Right lobe of liver (tissue), 6 donors: ENCODE data around the gene ASB9. TPM values are rescaled to one million over a fixed set of nuclear protein-coding genes. Genes with fewer than 3 reads are reported as not detected.
A peak's percentile ranks its signal among the peaks of the same experiment; 100 is the strongest.

Source experiments
- ATAC-seq, 4 donors: fragments of 200-7000 bp; cut with Tn5 transposase; one replicate each; pipeline ENCODE4 v1.9.1; 2020; ENCODE audit warnings: mild to moderate bottlenecking in 4 of 4, moderate library complexity in 4 of 4
- DNase-seq, 3 donors: peaks; one replicate each; pipeline ENCODE4 v3.0.0-alpha.2; 2020
- H3K27ac ChIP-seq, 3 donors: fragments of 200-600 bp; one replicate each; pipeline ENCODE4 v1.8.0; 2022
- H3K27me3 ChIP-seq, 2 donors: fragments of 200-600 bp; one replicate each; pipeline ENCODE4 v1.8.0; 2022
- H3K36me3 ChIP-seq, 4 donors: fragments of 200-600 bp; sonication (generic) in 1 of 4; one replicate each; pipeline versions ENCODE4 v1.5.1 to v1.8.0; 2017 to 2022; ENCODE audit warnings: control low read depth in 1 of 4
- H3K4me1 ChIP-seq, 4 donors: fragments of 200-600 bp; sonication (generic) in 1 of 4; one replicate each; pipeline versions ENCODE4 v1.5.1 to v1.8.0; 2017 to 2022; ENCODE audit warnings: control low read depth in 1 of 4
- H3K4me3 ChIP-seq, 3 donors: fragments of 200-600 bp; one replicate each; pipeline ENCODE4 v1.8.0; 2022
- H3K9me3 ChIP-seq, 4 donors: fragments of 200-600 bp; sonication (generic) in 1 of 4; one replicate each; pipeline versions ENCODE4 v1.5.1 to v1.8.0; 2017 to 2022; ENCODE audit warnings: control low read depth in 1 of 4
- POLR2A ChIP-seq: fragments of 450-650 bp; IDR thresholded peaks from one replicate; pipeline ENCODE4 v1.6.1; 2017; ENCODE audit warnings: antibody characterized with exemption, mild to moderate bottlenecking
- WGBS: methylation state at CpG from one replicate; pipeline ENCODE4 v1.1.6; 2018; ENCODE audit warnings: low coverage, low lambda C conversion rate; ENCODE audit not compliant: insufficient coverage; ENCODE audit errors: missing lambda C conversion rate; 5-methylcytosine and 5-hydroxymethylcytosine counted together
- intact Hi-C, 2 donors: fragments of 100-400 bp; cut with DNase I; formaldehyde crosslinking; loops; one replicate each; pipeline versions ENCODE4 v1.11.2 to v1.14.1; 2022
- total RNA-seq, 6 experiments: library from RNA; depleted of rRNA in 2 of 6; stranded (reverse); fragments of >200 nt in 2 of 6; fragmentation: NEBNext Ultra II Directional in 3 of 6; extraction: Animal tissue kit (Norgen Biotek cat#: 25700) in 3 of 6; gene quantifications; one replicate each; pipeline versions ENCODE4 v1.1.0 to v1.2.4, GENCODE V29; 2016 to 2023
- TF ChIP-seq, protein P1 (sequence below), 4 donors: fragments of 200-600 bp in 3 of 4; fragments of 450-650 bp in 1 of 4; IDR thresholded peaks; one replicate each; pipeline versions ENCODE4 v1.5.1 to v1.8.0; 2016 to 2022; ENCODE audit warnings: antibody characterized with exemption in 4 of 4, mild to moderate bottlenecking in 2 of 4
- donor health status: DM: no; HTN: yes; CAD: no.
- donor health status: DM: no; HTN: no; CAD: no.
- donor health status: DM: no; HTN: no; CAD: no.
- donor health status: DM: no; HTN: yes; CAD: no.
- donor health status: DM: no; HTN: yes; CAD: no.

Gene ASB9
- total RNA-seq, 6 experiments from 2014 or later = 1.3 to 7.4 (median 3.5) TPM

DNA sequence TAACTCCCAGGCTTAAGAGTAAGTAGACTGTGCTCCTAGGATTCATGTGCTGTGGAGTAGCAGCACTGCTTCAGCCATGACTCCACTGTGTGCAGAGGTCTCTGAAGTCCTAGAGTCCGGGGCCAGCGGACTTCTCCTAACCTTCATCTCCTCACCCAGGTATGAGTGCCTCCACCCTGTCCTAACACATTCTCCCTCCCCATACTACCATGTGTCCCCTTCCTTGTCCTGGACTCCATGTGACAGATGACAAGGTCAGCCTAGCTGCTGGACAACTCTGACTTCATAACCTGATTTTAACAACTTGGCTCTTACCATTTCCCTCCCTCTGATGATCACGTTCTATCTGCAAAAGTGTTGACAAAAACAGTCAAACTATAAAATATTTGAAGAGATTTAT is 28.9 kb upstream of the ASB9 start:
- no peaks in the 10 kb centered on the region for H3K27me3 ChIP-seq
- H3K4me1 ChIP-seq = peaks cover 0 to 20% (median 3%) of the 10 kb centered on the region in 4 donors
- peak overlapping the region in 2 of 3 donors; percentile 52 to 59 for H3K27ac ChIP-seq
- 69% methylated on average over 3 of the region's 3 CpGs for WGBS
- no peaks in the 10 kb centered on the region for H3K36me3 ChIP-seq
- peak in 1 of 4 donors; percentile 10 for ATAC-seq
- no peak for DNase-seq
- no peak overlapping the region for H3K4me3 ChIP-seq
- TF ChIP-seq, protein P1, sequence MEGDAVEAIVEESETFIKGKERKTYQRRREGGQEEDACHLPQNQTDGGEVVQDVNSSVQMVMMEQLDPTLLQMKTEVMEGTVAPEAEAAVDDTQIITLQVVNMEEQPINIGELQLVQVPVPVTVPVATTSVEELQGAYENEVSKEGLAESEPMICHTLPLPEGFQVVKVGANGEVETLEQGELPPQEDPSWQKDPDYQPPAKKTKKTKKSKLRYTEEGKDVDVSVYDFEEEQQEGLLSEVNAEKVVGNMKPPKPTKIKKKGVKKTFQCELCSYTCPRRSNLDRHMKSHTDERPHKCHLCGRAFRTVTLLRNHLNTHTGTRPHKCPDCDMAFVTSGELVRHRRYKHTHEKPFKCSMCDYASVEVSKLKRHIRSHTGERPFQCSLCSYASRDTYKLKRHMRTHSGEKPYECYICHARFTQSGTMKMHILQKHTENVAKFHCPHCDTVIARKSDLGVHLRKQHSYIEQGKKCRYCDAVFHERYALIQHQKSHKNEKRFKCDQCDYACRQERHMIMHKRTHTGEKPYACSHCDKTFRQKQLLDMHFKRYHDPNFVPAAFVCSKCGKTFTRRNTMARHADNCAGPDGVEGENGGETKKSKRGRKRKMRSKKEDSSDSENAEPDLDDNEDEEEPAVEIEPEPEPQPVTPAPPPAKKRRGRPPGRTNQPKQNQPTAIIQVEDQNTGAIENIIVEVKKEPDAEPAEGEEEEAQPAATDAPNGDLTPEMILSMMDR (IDR thresholded peaks at IDR 0.05) = no peak
- TF ChIP-seq POLR2A = no peak
- intact Hi-C loops = no loop called here
- H3K9me3 ChIP-seq = no peaks in the 10 kb centered on the region

DNA sequence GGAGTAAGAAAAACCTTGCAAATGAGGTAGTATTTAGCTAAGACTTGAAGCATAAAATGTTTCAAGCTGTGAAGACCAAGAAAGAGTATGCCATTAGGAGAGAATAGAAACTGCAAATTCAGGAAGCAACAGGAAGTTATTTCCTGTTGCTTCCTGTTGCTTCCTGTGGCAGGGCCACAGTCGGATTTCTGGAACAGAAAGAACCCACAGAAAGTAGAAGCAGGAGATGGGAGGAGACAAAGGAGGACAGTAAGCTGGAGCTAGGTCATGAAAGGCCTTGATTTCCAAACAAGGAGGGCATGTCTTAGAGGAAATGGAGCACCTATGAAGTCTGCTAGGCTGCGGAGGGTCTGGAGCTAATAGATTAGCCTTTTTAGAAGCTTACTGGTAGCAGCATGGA is 28.3 kb upstream of the ASB9 start:
- H3K4me1 ChIP-seq = peaks cover 0 to 20% (median 3%) of the 10 kb centered on the region in 4 donors
- H3K27ac ChIP-seq = no peak overlapping the region
- no peaks in the 10 kb centered on the region for H3K9me3 ChIP-seq
- no peaks in the 10 kb centered on the region for H3K27me3 ChIP-seq
- H3K36me3 ChIP-seq = no peaks in the 10 kb centered on the region
- no peak for TF ChIP-seq POLR2A
- TF ChIP-seq, protein P1 (IDR thresholded peaks at IDR 0.05) = no peak
- 22% methylated on average over 2 of the region's 2 CpGs for WGBS
- no peak for DNase-seq
- no peak overlapping the region for H3K4me3 ChIP-seq
- peak; percentile 10 to 43 (median 27) for ATAC-seq
- intact Hi-C loops = no loop called here

DNA sequence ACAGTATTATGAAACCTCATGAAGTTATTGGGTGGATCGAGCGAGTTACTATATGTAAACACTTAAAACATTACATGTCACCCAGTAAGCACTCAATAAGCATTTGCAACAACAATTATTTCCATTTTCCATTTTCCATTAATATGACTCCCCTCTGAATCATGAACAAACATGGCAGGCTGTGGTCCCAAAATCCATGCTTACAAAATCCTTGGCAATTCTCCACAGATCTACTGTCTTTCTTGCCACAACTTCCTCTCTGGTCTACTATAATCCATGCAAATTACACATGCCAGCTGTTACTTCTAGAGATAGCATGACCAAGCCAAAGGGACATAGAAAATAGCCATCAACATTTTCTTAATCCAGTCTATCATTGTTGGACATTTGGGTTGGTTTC is 23.6 kb upstream of the ASB9 start:
- 75% methylated on average over 2 of the region's 2 CpGs for WGBS
- DNase-seq = no peak
- Histone ChIP-seq H3K9me3 (no peaks in the 10 kb centered on the region), H3K4me3 (no peak overlapping the region), H3K27me3 (no peaks in the 10 kb centered on the region), H3K36me3 (no peaks in the 10 kb centered on the region), H3K27ac (no peak overlapping the region), H3K4me1 (no peaks in the 10 kb centered on the region)
- intact Hi-C loops = no loop called here
- ATAC-seq = no peak
- TF ChIP-seq, protein P1 (IDR thresholded peaks at IDR 0.05) = no peak
- no peak for TF ChIP-seq POLR2A

DNA sequence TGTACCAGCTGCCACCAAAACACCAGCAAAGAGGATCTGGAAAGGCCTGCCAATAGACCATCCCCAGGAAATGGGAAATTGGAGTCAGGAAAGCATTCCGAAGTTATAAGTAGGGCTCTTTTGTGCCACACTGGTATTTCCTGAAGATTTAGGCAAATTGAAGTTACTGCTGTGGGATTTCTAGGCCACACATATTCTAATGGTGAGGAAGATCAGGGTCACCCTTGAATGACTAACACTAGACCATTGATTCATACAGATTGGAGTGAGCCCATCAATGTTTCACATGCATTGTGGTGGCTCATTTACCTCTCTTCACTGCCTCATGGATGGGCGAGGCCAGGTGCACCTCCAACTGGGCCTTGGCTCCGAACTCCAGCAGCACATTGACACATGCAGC is 23.0 kb upstream of the ASB9 start:
- H3K4me3 ChIP-seq = no peak overlapping the region
- DNase-seq (no peak), ATAC-seq (no peak)
- H3K9me3 ChIP-seq = no peaks in the 10 kb centered on the region
- TF ChIP-seq, protein P1 (IDR thresholded peaks at IDR 0.05) = no peak
- TF ChIP-seq POLR2A = no peak
- H3K4me1 ChIP-seq = no peaks in the 10 kb centered on the region
- WGBS = no CpG with 5 or more reads among the region's 3 CpGs
- no peaks in the 10 kb centered on the region for H3K27me3 ChIP-seq
- no peak overlapping the region for H3K27ac ChIP-seq
- no peaks in the 10 kb centered on the region for H3K36me3 ChIP-seq
- intact Hi-C loops = no loop called here

DNA sequence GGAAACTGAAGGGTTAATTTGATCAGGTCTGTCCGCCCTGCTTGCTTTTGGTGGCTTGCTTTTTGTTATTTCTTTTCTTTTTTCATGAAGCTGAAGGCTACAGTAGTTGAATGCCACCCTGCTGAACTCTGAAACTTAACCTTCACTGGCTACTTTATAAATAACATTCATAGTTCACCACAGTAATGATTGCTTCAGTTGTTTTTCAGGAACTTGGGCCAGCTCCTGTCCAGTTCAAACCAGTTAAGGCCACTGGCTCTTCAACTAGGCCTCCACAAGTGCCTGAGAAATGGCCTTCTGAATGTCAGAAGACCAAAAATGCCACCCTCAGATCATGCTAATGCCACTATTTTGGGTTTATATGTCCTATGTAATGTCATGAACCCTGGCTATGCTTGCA is 7.7 kb upstream of the ASB9 start:
- Histone ChIP-seq H3K36me3 (no peaks in the 10 kb centered on the region), H3K9me3 (no peaks in the 10 kb centered on the region), H3K27me3 (no peaks in the 10 kb centered on the region), H3K4me3 (no peak overlapping the region), H3K27ac (peak overlapping the region; percentile 37 to 84 (median 84)), H3K4me1 (peaks cover 0 to 7% (median 0%) of the 10 kb centered on the region in 4 donors)
- intact Hi-C loops = no loop called here
- ATAC-seq = peak; percentile 79 to 87 (median 80)
- DNase-seq = peak in 1 of 3 donors; percentile 55
- 10% methylated on average over 1 of the region's 1 CpG for WGBS
- no peak for TF ChIP-seq POLR2A
- TF ChIP-seq, protein P1 (IDR thresholded peaks at IDR 0.05) = no peak
